ENCODE data around the gene PPP1R36.

Gene PPP1R36

GRCh38 chr14:64503434-64504309, 46.1 kb upstream of the PPP1R36 start, which contains the start of gene ZBTB25:
TSS of gene ZBTB25 (minus strand) at chr14:64503838. CDS start at chr14:64490533, 13,305 bp downstream.
- no peak for TF ChIP-seq CTCF (IDR thresholded peaks at IDR 0.05; ENCODE audit: control extremely low read depth, extremely low read depth, low read depth, missing control alignments)
- peak; percentile 87 for DNase-seq (ENCODE audit: extremely low spot score)
- ChIA-PET CTCF (interaction anchor here (1.5 to 3.5 kb wide), 6 partner anchors 7 to 159 kb away, joined by 5 to 24 read pairs (median 6); no protein-coding TSS in a partner anchor), POLR2A (interaction anchor here (0.6 to 1.2 kb wide), 3 partner anchors 12 to 566 kb away, joined by 3 to 5 read pairs (median 4); partner anchors contain the start of gene MTHFD1)

- TF ChIP-seq CTCF (IDR thresholded peaks at IDR 0.05; ENCODE audit: control extremely low read depth, extremely low read depth, low read depth, missing control alignments), result no peak
- POLR2A ChIA-PET, result interaction anchor here (0.6 to 1.2 kb wide), 3 partner anchors 12 to 566 kb away, joined by 3 to 5 read pairs (median 4); partner anchors contain the start of gene MTHFD1
- CTCF ChIA-PET, result interaction anchor here (1.9 kb wide), 1 partner anchor 40 kb away, joined by 6 read pairs; no protein-coding TSS in a partner anchor
- peak; percentile 63 for DNase-seq (ENCODE audit: extremely low spot score)
Observed at GRCh38 chr14:64504310-64504896, 45.4 kb upstream of the PPP1R36 start, which contains the start of gene ZBTB1. TSS of gene ZBTB1 (plus strand) at chr14:64504770. CDS start at chr14:64521505, 16,735 bp downstream.

- ChIA-PET CTCF (interaction anchor here (0.9 to 1.6 kb wide), 4 partner anchors 14 to 75 kb away, joined by 3 to 5 read pairs (median 4); no protein-coding TSS in a partner anchor), POLR2A (interaction anchor here (0.8 to 1.2 kb wide), 3 partner anchors 11 to 117 kb away, joined by 3 to 5 read pairs (median 4); partner anchors contain the start of gene MTHFD1)
- no peak for TF ChIP-seq CTCF (IDR thresholded peaks at IDR 0.05; ENCODE audit: control extremely low read depth, extremely low read depth, low read depth, missing control alignments)
- DNase-seq (ENCODE audit: extremely low spot score), result peak; percentile 84
Observed at GRCh38 chr14:64504897-64505794, 44.6 kb upstream of the PPP1R36 start.

- POLR2A ChIA-PET, result no interaction called here
- DNase-seq (ENCODE audit: extremely low spot score), result no peak
- CTCF ChIA-PET, result interaction anchor here (1.6 kb wide), 1 partner anchor 62 kb away, joined by 5 read pairs; no protein-coding TSS in a partner anchor
Observed at GRCh38 chr14:64506721-64507120, 43.0 kb upstream of the PPP1R36 start.

More at GRCh38 chr14:64506721-64507120, 43.0 kb upstream of the PPP1R36 start:
- no peak for TF ChIP-seq CTCF (IDR thresholded peaks at IDR 0.05; ENCODE audit: control extremely low read depth, extremely low read depth, low read depth, missing control alignments)

All from GM10248 (cell line).